Stimulated activated effector memory CD8-positive, alpha-beta T cell treated with anti-CD3 and anti-CD28 coated beads, Interleukin-12 subunit alpha, Interleukin-12 subunit beta, amount 100 ng/mL, for 72 hours (primary cell): Measurements from ENCODE around the gene SOCS4.
A peak's percentile ranks its signal among the peaks of the same experiment; 100 is the strongest.
"Not testable (repeated sequence)": the region's sequence is repeated elsewhere in the genome, so short reads cannot be mapped to it uniquely, and the experiment has no call there.

Experiments used
- ATAC-seq: fragments of 150-1000 bp; cut with Tn5 transposase; 2 replicates; pipeline ENCODE4 v1.10.0; 2021
- DNase-seq, 2 donors: peaks; one replicate each; pipeline ENCODE4 v3.0.0; 2021 to 2022; ENCODE audit warnings: low spot score in 2 of 2
- H3K27ac Mint-ChIP-seq: one replicate; pipeline ENCODE4 v1.8.0; 2022; ENCODE audit warnings: mild to moderate bottlenecking, mixed read lengths
- H3K36me3 Mint-ChIP-seq: one replicate; pipeline ENCODE4 v1.8.0; 2022; ENCODE audit warnings: mild to moderate bottlenecking, mixed read lengths
- H3K4me1 Mint-ChIP-seq: one replicate; pipeline ENCODE4 v1.8.0; 2022; ENCODE audit warnings: mixed read lengths
- H3K4me3 Mint-ChIP-seq: one replicate; pipeline ENCODE4 v1.8.0; 2022; ENCODE audit warnings: mild to moderate bottlenecking, mixed read lengths
- H3K9me3 Mint-ChIP-seq: one replicate; pipeline ENCODE4 v1.8.0; 2022; ENCODE audit warnings: mixed read lengths

SOCS4 gene, protein sequence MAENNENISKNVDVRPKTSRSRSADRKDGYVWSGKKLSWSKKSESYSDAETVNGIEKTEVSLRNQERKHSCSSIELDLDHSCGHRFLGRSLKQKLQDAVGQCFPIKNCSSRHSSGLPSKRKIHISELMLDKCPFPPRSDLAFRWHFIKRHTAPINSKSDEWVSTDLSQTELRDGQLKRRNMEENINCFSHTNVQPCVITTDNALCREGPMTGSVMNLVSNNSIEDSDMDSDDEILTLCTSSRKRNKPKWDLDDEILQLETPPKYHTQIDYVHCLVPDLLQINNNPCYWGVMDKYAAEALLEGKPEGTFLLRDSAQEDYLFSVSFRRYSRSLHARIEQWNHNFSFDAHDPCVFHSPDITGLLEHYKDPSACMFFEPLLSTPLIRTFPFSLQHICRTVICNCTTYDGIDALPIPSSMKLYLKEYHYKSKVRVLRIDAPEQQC

GRCh38 chr14:55026793-55027561 is at the start of gene SOCS4, which contains the start of gene WDHD1:
Gene SOCS4 (plus strand): TSS chr14:55027236. CDS start chr14:55043042, 15,806 bp downstream.
Gene WDHD1 (minus strand): TSS chr14:55027099. CDS start chr14:55026787, 312 bp downstream.
- DNase-seq, result peak; percentile 99
- Mint-ChIP-seq H3K9me3 (no peaks in the 10 kb centered on the region), H3K36me3 (peaks cover 50% of the 10 kb centered on the region), H3K4me1 (peaks cover 31% of the 10 kb centered on the region), H3K4me3 (peak within 1 kb of the TSS; percentile 86), H3K27ac (peak within 1 kb of the TSS; percentile 97)
- ATAC-seq, result peak; percentile 93

GRCh38 chr14:54979039-54979438 is 48.0 kb upstream of the SOCS4 start:
- ATAC-seq, result peak; percentile 51
- Mint-ChIP-seq H3K4me1 (peaks cover 13% of the 10 kb centered on the region), H3K27ac (no peak overlapping the region), H3K4me3 (no peak overlapping the region), H3K9me3 (no peaks in the 10 kb centered on the region), H3K36me3 (peaks cover 69% of the 10 kb centered on the region)
- DNase-seq, result no peak

- no peaks in the 10 kb centered on the region for H3K9me3 Mint-ChIP-seq
- no peak for DNase-seq
- H3K4me3 Mint-ChIP-seq, result no peak overlapping the region
- ATAC-seq, result no peak
- H3K4me1 Mint-ChIP-seq, result peaks cover 8% of the 10 kb centered on the region
- peaks cover 63% of the 10 kb centered on the region for H3K36me3 Mint-ChIP-seq
- H3K27ac Mint-ChIP-seq, result no peak overlapping the region
These were observed 45.3 kb upstream of the SOCS4 start for GRCh38 chr14:54981698-54982097.

GRCh38 chr14:54985156-54985555 is 41.9 kb upstream of the SOCS4 start:
- peaks cover 84% of the 10 kb centered on the region for H3K36me3 Mint-ChIP-seq
- DNase-seq, result no peak

GRCh38 chr14:55000381-55000780 is 26.7 kb upstream of the SOCS4 start:
- H3K4me1 Mint-ChIP-seq, result peaks cover 7% of the 10 kb centered on the region
- H3K9me3 Mint-ChIP-seq, result no peaks in the 10 kb centered on the region
- H3K27ac Mint-ChIP-seq, result no peak overlapping the region
- DNase-seq (no peak), ATAC-seq (no peak)
- H3K36me3 Mint-ChIP-seq, result peaks cover 73% of the 10 kb centered on the region
- H3K4me3 Mint-ChIP-seq, result no peak overlapping the region

More at GRCh38 chr14:54985156-54985555, 41.9 kb upstream of the SOCS4 start:
- H3K4me1 Mint-ChIP-seq, result no peaks in the 10 kb centered on the region
- H3K9me3 Mint-ChIP-seq, result no peaks in the 10 kb centered on the region
- no peak overlapping the region for H3K27ac Mint-ChIP-seq
- no peak for ATAC-seq
- no peak overlapping the region for H3K4me3 Mint-ChIP-seq

GRCh38 chr14:55005071-55005470 is 22.0 kb upstream of the SOCS4 start:
- Mint-ChIP-seq H3K9me3 (no peaks in the 10 kb centered on the region), H3K27ac (no peak overlapping the region), H3K4me1 (peaks cover 7% of the 10 kb centered on the region), H3K36me3 (peaks cover 79% of the 10 kb centered on the region), H3K4me3 (no peak overlapping the region)
- ATAC-seq (no peak), DNase-seq (no peak)

DNA sequence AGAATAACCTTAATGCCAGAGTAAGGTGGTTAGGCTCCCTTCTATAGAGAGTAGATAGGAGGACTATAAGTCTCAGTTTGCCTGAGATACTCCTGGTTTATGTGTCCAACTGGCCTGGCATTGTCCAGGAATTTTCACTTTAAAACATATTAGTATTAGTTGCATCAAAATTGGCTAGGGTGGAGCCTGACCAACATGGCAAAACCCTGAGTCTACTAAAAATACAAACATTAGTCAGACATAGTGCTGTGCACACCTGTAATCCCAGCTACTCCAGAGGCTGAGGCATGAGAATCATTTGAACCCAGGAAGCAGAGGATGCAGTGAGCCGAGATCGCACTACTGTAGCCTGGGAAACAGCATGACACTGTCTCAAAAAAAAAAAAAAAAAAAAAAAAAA is 12.0 kb upstream of the SOCS4 start:
- Mint-ChIP-seq H3K27ac (no peak overlapping the region), H3K9me3 (no peaks in the 10 kb centered on the region), H3K4me3 (no peak overlapping the region), H3K36me3 (peaks cover 51% of the 10 kb centered on the region), H3K4me1 (peaks cover 2% of the 10 kb centered on the region)
- no peak for DNase-seq
- no peak for ATAC-seq

- H3K36me3 Mint-ChIP-seq, result peaks cover 36% of the 10 kb centered on the region
- no peaks in the 10 kb centered on the region for H3K9me3 Mint-ChIP-seq
These were observed 7.0 kb upstream of the SOCS4 start for GRCh38 chr14:55019968-55020554.

GRCh38 chr14:55024365-55024764 is 2.7 kb upstream of the SOCS4 start:
- Mint-ChIP-seq H3K36me3 (peaks cover 48% of the 10 kb centered on the region), H3K4me1 (peaks cover 40% of the 10 kb centered on the region)
- not testable (repeated sequence) for H3K4me3 Mint-ChIP-seq, ATAC-seq, DNase-seq, H3K9me3 Mint-ChIP-seq, H3K27ac Mint-ChIP-seq

More at GRCh38 chr14:55019968-55020554, 7.0 kb upstream of the SOCS4 start:
- Mint-ChIP-seq H3K4me1 (peaks cover 16% of the 10 kb centered on the region), H3K4me3 (no peak overlapping the region), H3K27ac (no peak overlapping the region)
- DNase-seq (no peak), ATAC-seq (no peak)

DNA sequence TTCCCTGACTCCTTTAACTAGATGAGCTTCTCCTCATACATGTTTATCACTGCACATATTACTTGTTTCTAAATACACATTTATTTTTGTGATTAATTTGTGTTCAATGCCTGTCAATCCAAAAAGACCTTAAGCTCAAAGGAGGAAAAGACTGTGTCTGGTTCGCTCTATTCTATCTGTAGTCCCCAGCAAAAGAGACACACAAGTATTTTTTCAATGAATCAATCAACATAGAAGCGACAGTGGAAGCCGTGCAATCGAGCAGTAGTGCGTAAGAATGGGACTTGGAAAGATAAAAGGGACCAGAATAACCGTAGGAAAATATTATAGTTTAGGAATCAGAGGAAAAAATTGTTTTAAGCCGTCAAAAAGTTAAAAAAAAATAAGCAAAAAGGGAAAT is 1.1 kb upstream of the SOCS4 start:
- H3K27ac Mint-ChIP-seq, result peak overlapping the region; percentile 97
- no peaks in the 10 kb centered on the region for H3K9me3 Mint-ChIP-seq
- DNase-seq (no peak), ATAC-seq (no peak)
- H3K4me3 Mint-ChIP-seq, result peak overlapping the region; percentile 86
- H3K36me3 Mint-ChIP-seq, result peaks cover 48% of the 10 kb centered on the region
- peaks cover 34% of the 10 kb centered on the region for H3K4me1 Mint-ChIP-seq

GRCh38 chr14:55026441-55026792 is 619 bp upstream of the SOCS4 start:
- Mint-ChIP-seq H3K4me3 (peak overlapping the region; percentile 86), H3K9me3 (no peaks in the 10 kb centered on the region), H3K36me3 (peaks cover 52% of the 10 kb centered on the region), H3K27ac (peak overlapping the region; percentile 97), H3K4me1 (peaks cover 34% of the 10 kb centered on the region)
- ATAC-seq (no peak), DNase-seq (no peak)

DNA sequence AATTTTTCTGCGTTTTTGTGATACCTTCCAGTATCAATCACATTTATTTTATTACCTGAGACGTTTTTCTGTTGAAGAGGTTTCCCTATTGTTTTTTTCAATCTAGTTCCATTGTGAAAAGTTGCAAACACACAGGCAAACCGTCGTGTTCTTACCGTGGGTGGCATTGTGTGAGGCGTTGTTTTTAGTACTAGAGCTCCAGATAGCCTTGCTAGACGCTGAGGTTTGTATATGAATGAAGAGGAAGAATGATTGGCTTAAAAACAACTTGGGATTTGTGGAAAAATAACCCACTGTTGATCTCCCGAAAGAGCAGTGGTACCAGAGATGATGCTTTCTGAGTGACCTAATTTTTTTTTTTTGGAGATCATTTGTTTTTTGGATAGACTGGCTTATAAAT is 1.0 kb downstream of the SOCS4 start:
- no peaks in the 10 kb centered on the region for H3K9me3 Mint-ChIP-seq
- peaks cover 57% of the 10 kb centered on the region for H3K36me3 Mint-ChIP-seq
- ATAC-seq (no peak), DNase-seq (no peak)
- peak overlapping the region; percentile 86 for H3K4me3 Mint-ChIP-seq
- peaks cover 31% of the 10 kb centered on the region for H3K4me1 Mint-ChIP-seq
- H3K27ac Mint-ChIP-seq, result peak overlapping the region; percentile 97

DNA sequence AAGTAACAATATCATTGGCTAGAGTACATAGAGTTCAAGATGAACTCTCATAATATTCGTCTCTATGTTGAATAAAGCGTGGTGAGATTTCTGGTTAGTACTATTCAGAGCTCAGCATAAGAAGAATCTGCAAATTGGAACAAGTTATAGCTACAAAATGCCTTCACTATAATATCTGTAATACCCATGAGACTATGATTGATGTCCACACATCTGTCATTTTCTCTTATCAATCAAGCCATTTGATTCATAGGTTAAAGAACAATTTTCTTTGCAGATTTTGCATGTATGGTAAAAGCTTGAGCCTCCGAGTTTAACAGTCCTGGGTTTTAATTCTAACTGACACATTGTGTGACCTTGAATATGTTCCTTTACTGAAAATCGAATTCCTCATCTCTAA is 1.4 kb downstream of the SOCS4 start:
- Mint-ChIP-seq H3K9me3 (no peaks in the 10 kb centered on the region), H3K4me1 (peaks cover 31% of the 10 kb centered on the region), H3K36me3 (peaks cover 57% of the 10 kb centered on the region), H3K4me3 (peak overlapping the region; percentile 86), H3K27ac (no peak overlapping the region)
- DNase-seq (no peak), ATAC-seq (no peak)

DNA sequence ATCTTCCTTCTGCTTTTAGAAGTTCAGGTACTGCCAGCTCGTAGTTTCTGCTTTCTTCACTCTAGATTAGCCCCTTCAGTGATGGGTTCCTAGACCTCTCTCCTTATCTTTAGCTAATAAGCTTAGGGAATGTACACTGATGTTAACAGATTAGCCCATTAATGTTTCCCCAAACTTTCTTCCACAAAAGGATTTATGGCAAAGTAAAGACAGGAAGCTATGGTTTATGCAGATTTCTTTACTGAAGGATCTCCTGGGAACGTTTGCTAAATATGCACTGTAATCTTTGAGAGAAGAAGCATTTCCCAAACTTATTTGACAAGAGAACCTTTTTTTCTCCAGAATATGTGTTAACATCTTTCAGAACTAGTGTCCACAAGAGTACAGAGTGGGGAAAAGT is 4.2 kb downstream of the SOCS4 start:
- no peaks in the 10 kb centered on the region for H3K9me3 Mint-ChIP-seq
- DNase-seq (no peak), ATAC-seq (no peak)
- H3K4me3 Mint-ChIP-seq, result no peak overlapping the region
- H3K4me1 Mint-ChIP-seq, result peaks cover 20% of the 10 kb centered on the region
- no peak overlapping the region for H3K27ac Mint-ChIP-seq
- peaks cover 65% of the 10 kb centered on the region for H3K36me3 Mint-ChIP-seq

- not testable (repeated sequence) for H3K4me1 Mint-ChIP-seq
- peaks cover 96% of the 10 kb centered on the region for H3K36me3 Mint-ChIP-seq
These were observed 11.0 kb downstream of the SOCS4 start for GRCh38 chr14:55037995-55038394.

More at GRCh38 chr14:55037995-55038394, 11.0 kb downstream of the SOCS4 start:
- peak overlapping the region; percentile 65 for H3K27ac Mint-ChIP-seq
- not testable (repeated sequence) for DNase-seq, ATAC-seq, H3K9me3 Mint-ChIP-seq, H3K4me3 Mint-ChIP-seq
